Myocyte (in vitro differentiated cells): ENCODE measurements around the gene NDUFAF2. TPM values are rescaled to one million over a fixed set of nuclear protein-coding genes. Genes with fewer than 3 reads are reported as not detected.
"Not testable (repeated sequence)": the region's sequence is repeated elsewhere in the genome, so short reads cannot be mapped to it uniquely, and the experiment has no call there.

ENCODE experiments used
- DNase-seq: peaks from one replicate; pipeline ENCODE4 v3.0.0-alpha.2; 2012; ENCODE audit warnings: low read depth
- total RNA-seq: library from RNA; depleted of rRNA; stranded (reverse); fragments of >200 nt; gene quantifications from 2 replicates; pipeline ENCODE4 v1.2.3, GENCODE V29; 2014

Gene NDUFAF2
- total RNA-seq, 1 donor from 2014 or later: 29.0 TPM

- no peak for DNase-seq
Observed at GRCh38 chr5:61171479-61171878, 226.5 kb downstream of the NDUFAF2 start.

- DNase-seq: no peak
Observed at GRCh38 chr5:61176631-61177030, 231.6 kb downstream of the NDUFAF2 start.

GRCh38 chr5:61177070-61177469 is 232.1 kb downstream of the NDUFAF2 start:
- no peak for DNase-seq

- no peak for DNase-seq
Observed at GRCh38 chr5:61177716-61178115, 232.7 kb downstream of the NDUFAF2 start.

- no peak for DNase-seq
Observed at GRCh38 chr5:61178702-61179101, 233.7 kb downstream of the NDUFAF2 start.

- DNase-seq: no peak
Observed at GRCh38 chr5:61180886-61181285, 235.9 kb downstream of the NDUFAF2 start.

- no peak for DNase-seq
Observed at GRCh38 chr5:61182449-61182848, 237.4 kb downstream of the NDUFAF2 start.

- no peak for DNase-seq
Observed at GRCh38 chr5:61183538-61183937, 238.5 kb downstream of the NDUFAF2 start.

GRCh38 chr5:61184708-61185107 is 239.7 kb downstream of the NDUFAF2 start:
- DNase-seq: no peak

- DNase-seq: no peak
Observed at GRCh38 chr5:61186634-61187033, 241.6 kb downstream of the NDUFAF2 start.

- DNase-seq: not testable (repeated sequence)
Observed at GRCh38 chr5:61187352-61187751, 242.3 kb downstream of the NDUFAF2 start.

- not testable (repeated sequence) for DNase-seq
Observed at GRCh38 chr5:61187826-61188225, 242.8 kb downstream of the NDUFAF2 start.

GRCh38 chr5:61198606-61199005 is 253.6 kb downstream of the NDUFAF2 start:
- no peak for DNase-seq

- peak; percentile 72 for DNase-seq
Observed at GRCh38 chr5:61200582-61201155, 255.7 kb downstream of the NDUFAF2 start.

- DNase-seq: peak; percentile 11
Observed at GRCh38 chr5:61202213-61202612, 257.2 kb downstream of the NDUFAF2 start.

Other genes with a start within 250 kb of the NDUFAF2 start
- 0.68 and 0.99 TPM in 2 replicates for gene DEPDC1B, start 245.0 kb upstream of the NDUFAF2 start, total RNA-seq
- gene ELOVL7, start 100.9 kb upstream of the NDUFAF2 start, total RNA-seq: 0.13 TPM in 1 of 2 replicates, not detected in the other
- gene ERCC8, start 135 bp upstream of the NDUFAF2 start, total RNA-seq: 19.4 and 28.3 TPM in 2 replicates
- gene SMIM15, start 217.3 kb downstream of the NDUFAF2 start, total RNA-seq: 25.4 and 26.6 TPM in 2 replicates